ENCODE results near the gene PRR5L.
"Not testable (repeated sequence)": the region's sequence is repeated elsewhere in the genome, so short reads cannot be mapped to it uniquely, and the experiment has no call there.

Gene PRR5L

DNA sequence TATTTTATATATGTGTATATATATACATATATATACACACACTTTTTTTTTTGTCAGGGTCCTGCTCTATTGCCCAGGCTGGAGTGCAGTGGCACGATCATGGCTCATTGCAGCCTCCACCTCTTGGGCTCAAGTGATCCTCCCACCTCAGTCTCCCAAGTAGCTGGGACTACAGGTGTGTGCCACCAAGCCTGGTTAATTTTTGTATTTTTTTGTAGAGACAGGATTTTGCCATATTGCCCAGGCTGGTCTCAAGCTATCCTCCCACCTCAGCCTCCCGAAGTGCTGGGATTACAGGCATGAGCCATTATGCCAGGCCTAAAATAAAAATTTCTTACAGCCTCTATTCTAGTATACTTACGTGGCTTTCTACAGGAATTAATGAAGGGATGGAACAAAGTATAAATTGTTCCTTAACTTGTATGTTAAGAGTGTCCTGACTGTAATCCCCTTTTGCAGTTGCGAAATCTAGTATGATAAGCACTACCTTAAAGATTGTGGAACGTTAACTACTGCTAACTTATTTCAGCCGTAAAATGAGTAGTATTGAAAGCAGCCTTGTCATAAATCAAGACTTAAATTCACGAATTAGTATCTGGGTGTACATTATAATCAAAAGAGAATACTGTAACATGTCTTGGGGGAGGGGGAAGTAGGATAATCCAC, 211.9 kb downstream of the PRR5L start:
- no peak for TF ChIP-seq PAX5 (IDR thresholded peaks at IDR 0.05; ENCODE audit: insufficient read depth, low read length, severe bottlenecking)
- no peak for TF ChIP-seq POLR2A (IDR thresholded peaks at IDR 0.05; ENCODE audit: low read depth, low read length)
- no peak for TF ChIP-seq POLR2AphosphoS5 (IDR thresholded peaks at IDR 0.05; ENCODE audit: low read depth, low read length)
- TF ChIP-seq SPI1 (IDR thresholded peaks at IDR 0.05; ENCODE audit: low read depth, low read length), result no peak
- no peak for TF ChIP-seq POU2F2 (IDR thresholded peaks at IDR 0.05; ENCODE audit: low read depth, low read length)
- TF ChIP-seq TAF1 (IDR thresholded peaks at IDR 0.05; ENCODE audit: low read depth, low read length), result no peak
- FAIRE-seq, result no peak
- DNase-seq (ENCODE audit: insufficient read length, low spot score), result no peak

DNA sequence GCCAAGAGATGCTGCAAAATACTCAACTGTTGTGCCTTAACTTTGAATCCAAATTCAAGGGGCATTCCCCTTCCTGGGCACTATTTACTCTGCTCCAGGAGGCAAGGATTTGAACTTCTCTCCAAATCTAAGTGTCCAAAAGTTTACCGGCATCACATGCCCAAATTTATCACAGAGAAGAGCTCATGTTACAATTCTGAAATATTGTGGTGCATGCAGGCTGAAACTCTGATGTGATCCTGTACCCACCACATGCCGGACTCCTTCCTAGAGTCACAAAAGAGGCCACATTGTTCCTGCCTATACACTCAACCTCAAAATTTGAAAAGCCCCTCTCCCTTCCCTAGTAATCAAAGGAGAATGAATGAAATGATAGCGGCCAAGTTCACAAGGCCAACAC, 212.7 kb downstream of the PRR5L start:
- no peak for TF ChIP-seq POLR2A (IDR thresholded peaks at IDR 0.05; ENCODE audit: low read depth, low read length)
- TF ChIP-seq TAF1 (IDR thresholded peaks at IDR 0.05; ENCODE audit: low read depth, low read length), result no peak
- TF ChIP-seq PAX5 (IDR thresholded peaks at IDR 0.05; ENCODE audit: insufficient read depth, low read length, severe bottlenecking), result no peak
- no peak for TF ChIP-seq SPI1 (IDR thresholded peaks at IDR 0.05; ENCODE audit: low read depth, low read length)
- TF ChIP-seq POU2F2 (IDR thresholded peaks at IDR 0.05; ENCODE audit: low read depth, low read length), result no peak
- no peak for TF ChIP-seq POLR2AphosphoS5 (IDR thresholded peaks at IDR 0.05; ENCODE audit: low read depth, low read length)
- DNase-seq (ENCODE audit: insufficient read length, low spot score) (no peak), FAIRE-seq (no peak)

DNA sequence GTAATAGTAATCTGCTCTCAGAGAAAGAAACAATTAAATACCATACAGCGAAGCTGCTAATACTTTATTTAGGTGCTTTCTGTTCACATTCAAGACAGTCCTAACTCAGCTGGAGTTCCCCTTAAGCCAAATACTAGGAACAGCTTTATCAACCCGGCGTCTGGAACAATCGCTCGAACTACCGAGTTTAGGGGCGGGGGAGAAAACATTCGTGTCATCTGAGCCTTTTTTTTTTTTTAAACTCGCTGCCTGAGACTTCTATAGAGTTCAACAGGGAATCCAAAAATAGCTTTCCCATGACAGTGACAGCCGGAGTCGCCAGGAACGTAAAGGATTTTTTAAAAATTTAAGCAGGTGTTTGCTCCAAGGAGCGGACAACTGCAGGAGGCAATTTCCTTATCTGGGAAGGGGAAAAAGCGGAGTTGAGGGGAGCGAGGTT, 213.1 kb downstream of the PRR5L start:
- no peak for FAIRE-seq
- no peak for DNase-seq (ENCODE audit: insufficient read length, low spot score)
- TF ChIP-seq POU2F2 (IDR thresholded peaks at IDR 0.05; ENCODE audit: low read depth, low read length) (no peak), PAX5 (IDR thresholded peaks at IDR 0.05; ENCODE audit: insufficient read depth, low read length, severe bottlenecking) (no peak), SPI1 (IDR thresholded peaks at IDR 0.05; ENCODE audit: low read depth, low read length) (no peak), TAF1 (IDR thresholded peaks at IDR 0.05; ENCODE audit: low read depth, low read length) (no peak), POLR2A (IDR thresholded peaks at IDR 0.05; ENCODE audit: low read depth, low read length) (no peak), POLR2AphosphoS5 (IDR thresholded peaks at IDR 0.05; ENCODE audit: low read depth, low read length) (no peak)

- FAIRE-seq (peak; percentile 93), DNase-seq (ENCODE audit: insufficient read length, low spot score) (peak; percentile 88)
- peak; percentile 97 for TF ChIP-seq POLR2AphosphoS5 (IDR thresholded peaks at IDR 0.05; ENCODE audit: low read depth, low read length)
- no peak for TF ChIP-seq SPI1 (IDR thresholded peaks at IDR 0.05; ENCODE audit: low read depth, low read length)
- no peak for TF ChIP-seq PAX5 (IDR thresholded peaks at IDR 0.05; ENCODE audit: insufficient read depth, low read length, severe bottlenecking)
- TF ChIP-seq POLR2A (IDR thresholded peaks at IDR 0.05; ENCODE audit: low read depth, low read length), result peak; percentile 92
- peak; percentile 63; the same call in 1 of the 2 replicates for TF ChIP-seq TAF1 (IDR thresholded peaks at IDR 0.05; ENCODE audit: low read depth, low read length)
- TF ChIP-seq POU2F2 (IDR thresholded peaks at IDR 0.05; ENCODE audit: low read depth, low read length), result peak; percentile 78
Measured at GRCh38 chr11:36509694-36510593, 213.9 kb downstream of the PRR5L start, which contains the start of gene TRAF6. TSS of gene TRAF6 (minus strand) at chr11:36510272. CDS start at chr11:36501515, 8,757 bp downstream.

DNA sequence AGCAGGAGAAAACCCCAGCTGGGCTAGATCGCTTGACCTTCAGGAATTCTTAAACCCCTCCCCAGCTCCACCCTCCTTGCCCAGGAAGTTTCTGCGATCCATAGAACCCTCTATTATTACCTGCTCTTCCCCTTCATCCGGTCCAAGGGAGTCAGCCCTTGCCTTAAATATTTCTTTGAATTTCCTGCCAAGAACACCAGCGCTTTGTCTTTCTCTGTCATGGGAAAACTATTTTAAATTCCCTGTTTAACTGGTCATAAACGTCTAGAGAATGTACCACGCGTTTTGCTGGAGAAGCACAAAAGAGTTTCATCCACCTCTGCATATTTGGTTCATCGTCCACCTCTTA, 214.5 kb downstream of the PRR5L start:
- no peak for DNase-seq (ENCODE audit: insufficient read length, low spot score)
- no peak for FAIRE-seq
- TF ChIP-seq SPI1 (IDR thresholded peaks at IDR 0.05; ENCODE audit: low read depth, low read length) (no peak), POLR2A (IDR thresholded peaks at IDR 0.05; ENCODE audit: low read depth, low read length) (no peak), PAX5 (IDR thresholded peaks at IDR 0.05; ENCODE audit: insufficient read depth, low read length, severe bottlenecking) (no peak), POLR2AphosphoS5 (IDR thresholded peaks at IDR 0.05; ENCODE audit: low read depth, low read length) (no peak), TAF1 (IDR thresholded peaks at IDR 0.05; ENCODE audit: low read depth, low read length) (no peak), POU2F2 (IDR thresholded peaks at IDR 0.05; ENCODE audit: low read depth, low read length) (no peak)

DNA sequence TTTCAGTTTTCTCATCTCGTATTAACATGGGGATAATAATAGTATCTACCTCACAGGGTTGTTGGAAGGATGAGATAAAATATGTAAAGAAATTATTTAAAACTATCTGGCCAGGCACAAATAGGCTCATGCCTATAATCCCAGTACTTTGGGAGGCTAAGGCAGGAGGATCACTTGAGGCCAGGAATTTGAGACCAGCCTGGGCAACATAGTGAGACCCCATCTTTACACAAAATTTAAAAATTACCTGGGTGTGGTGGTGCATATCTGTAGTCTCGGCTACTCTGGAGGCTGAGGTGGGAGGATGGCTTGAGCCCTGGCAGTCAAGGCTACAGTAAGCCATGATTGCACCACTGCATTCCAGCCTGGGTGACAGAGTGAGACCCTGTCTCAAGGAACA, 215.0 kb downstream of the PRR5L start:
- not testable (repeated sequence) for DNase-seq (ENCODE audit: insufficient read length, low spot score); FAIRE-seq

- FAIRE-seq (no peak), DNase-seq (ENCODE audit: insufficient read length, low spot score) (no peak)
- TF ChIP-seq SPI1 (IDR thresholded peaks at IDR 0.05; ENCODE audit: low read depth, low read length), result no peak
- no peak for TF ChIP-seq POLR2AphosphoS5 (IDR thresholded peaks at IDR 0.05; ENCODE audit: low read depth, low read length)
- TF ChIP-seq POLR2A (IDR thresholded peaks at IDR 0.05; ENCODE audit: low read depth, low read length), result no peak
- no peak for TF ChIP-seq POU2F2 (IDR thresholded peaks at IDR 0.05; ENCODE audit: low read depth, low read length)
- no peak for TF ChIP-seq TAF1 (IDR thresholded peaks at IDR 0.05; ENCODE audit: low read depth, low read length)
- no peak for TF ChIP-seq PAX5 (IDR thresholded peaks at IDR 0.05; ENCODE audit: insufficient read depth, low read length, severe bottlenecking)
Measured at GRCh38 chr11:36512016-36512415, 215.9 kb downstream of the PRR5L start.

- DNase-seq (ENCODE audit: insufficient read length, low spot score), result no peak
- TF ChIP-seq POU2F2 (IDR thresholded peaks at IDR 0.05; ENCODE audit: low read depth, low read length) (no peak), SPI1 (IDR thresholded peaks at IDR 0.05; ENCODE audit: low read depth, low read length) (no peak), PAX5 (IDR thresholded peaks at IDR 0.05; ENCODE audit: insufficient read depth, low read length, severe bottlenecking) (no peak), POLR2AphosphoS5 (IDR thresholded peaks at IDR 0.05; ENCODE audit: low read depth, low read length) (no peak), TAF1 (IDR thresholded peaks at IDR 0.05; ENCODE audit: low read depth, low read length) (no peak)
- no peak for FAIRE-seq
Measured at GRCh38 chr11:36513965-36514364, 217.9 kb downstream of the PRR5L start.

All from GM12891 (cell line).